Endothelial cell of umbilical vein (primary cell): ENCODE measurements around the gene ANKRD60.

Source experiments
- CTCF ChIP-seq, 2 donors: IDR thresholded peaks; 1 replicate in 1 of 2; 2 replicates in 1 of 2; pipeline ENCODE4 v1.5.1; 2011; ENCODE audit warnings: low read length in 2 of 2, mild to moderate bottlenecking in 2 of 2, moderate library complexity in 2 of 2, control low read depth in 1 of 2, inconsistent platforms in 1 of 2, low read depth in 1 of 2; ENCODE audit not compliant: insufficient read depth in 1 of 2; ENCODE audit errors: extremely low read depth in 1 of 2
- JUN ChIP-seq: IDR thresholded peaks from 2 replicates; pipeline ENCODE4 v1.6.1; 2011; ENCODE audit warnings: borderline replicate concordance, low read depth; ENCODE audit not compliant: insufficient read length, insufficient read depth
- MAX ChIP-seq: IDR thresholded peaks from 2 replicates; pipeline ENCODE4 v1.6.1; 2011; ENCODE audit not compliant: insufficient read depth, insufficient read length
- POLR2A ChIP-seq: IDR thresholded peaks from 2 replicates; pipeline ENCODE4 v1.6.1; 2012; ENCODE audit warnings: low read depth, mild to moderate bottlenecking, control low read depth, low read length

- TF ChIP-seq CTCF (IDR thresholded peaks at IDR 0.05; ENCODE audit: extremely low read depth in 1 of 2, insufficient read depth in 1 of 2, low read depth in 1 of 2, low read length in 2 of 2) (no peak), MAX (no peak), POLR2A (no peak), JUN (no peak)
Measured at GRCh38 chr20:58243653-58244410, 15.4 kb upstream of the ANKRD60 start.
